ENCODE results near the gene CREB3L1. TPM values are rescaled to one million over a fixed set of nuclear protein-coding genes. Genes with fewer than 3 reads are reported as not detected.
A peak's percentile ranks its signal among the peaks of the same experiment; 100 is the strongest.

CREB3L1 gene
- total and polyA plus RNA-seq, 2 donors (not counting 3 experiments of a cell fraction or from before 2014, with no cell fraction given) = 0.23 to 0.84 TPM

DNA sequence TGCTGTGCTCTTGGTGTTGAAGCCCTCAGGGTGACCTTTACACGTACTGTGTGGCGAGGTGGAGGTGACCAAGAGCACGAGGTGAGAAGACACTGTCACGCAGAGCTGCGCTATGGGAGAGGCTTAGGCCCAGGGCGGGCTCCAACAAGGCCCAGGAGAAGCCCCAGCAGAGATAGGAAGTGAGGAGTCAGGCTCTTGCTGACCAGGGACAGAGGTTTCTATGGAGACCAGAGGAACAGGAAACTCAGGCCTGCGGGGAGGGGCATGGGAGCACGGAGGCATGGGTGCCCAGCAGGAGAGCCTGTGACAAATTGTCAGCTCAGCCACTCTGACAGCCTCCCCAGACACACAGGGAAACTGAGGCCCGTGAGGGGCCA, 85.6 kb downstream of the CREB3L1 start:
- intact Hi-C loops (cut with micrococcal nuclease) = loop anchor here (1.0 kb wide), 2 partner anchors 11 to 16 kb away; partner anchors contain the start of gene DGKZ
- Histone ChIP-seq H2AFZ (ENCODE audit: low read depth, low read length) (no peak overlapping the region), H3K4me2 (ENCODE audit: insufficient read depth, low read length) (peak overlapping the region; percentile 32), H3K4me1 (ENCODE audit: control insufficient read depth, extremely low read depth, insufficient read depth, low read length) (peaks cover 34% of the 10 kb centered on the region), H3K9me3 (replicated peaks; ENCODE audit: control insufficient read depth, insufficient read depth, low read length) (no peaks in the 10 kb centered on the region), H3K4me3 (replicated peaks in 1 of 3; ENCODE audit: insufficient read depth in 1 of 3, low read depth in 1 of 3, low read length in 3 of 3) (no peak overlapping the region), H3K9me1 (replicated peaks; ENCODE audit: control insufficient read depth, extremely low read depth, insufficient read depth, low read length) (no peaks in the 10 kb centered on the region), H4K20me1 (replicated peaks; ENCODE audit: control insufficient read depth, extremely low read depth, insufficient read depth, low read length) (no peaks in the 10 kb centered on the region), H3K9ac (replicated peaks; ENCODE audit: extremely low read depth, insufficient read depth, low read length) (peak overlapping the region; percentile 53), H3K27me3 (ENCODE audit: control insufficient read depth in 2 of 2, insufficient read depth in 2 of 2, low read length in 2 of 2) (no peaks in the 10 kb centered on the region), H3K27ac (ENCODE audit: insufficient read depth, low read depth, low read length) (peak overlapping the region; percentile 80), H3K79me2 (ENCODE audit: control insufficient read depth, insufficient read depth, low read length) (peaks cover 39% of the 10 kb centered on the region), H3K36me3 (ENCODE audit: control insufficient read depth in 2 of 2, extremely low read depth in 1 of 2, insufficient read depth in 2 of 2, low read length in 2 of 2) (no peaks in the 10 kb centered on the region)
- dilution Hi-C loops (cut with MboI; ENCODE audit: extremely low pct_ligation_motif_present, low sequenced_read_pairs) = no loop called here
- no TSS peak for BruUV-seq (replicated peaks)
- CTCF ChIA-PET = interaction anchor here (1.2 to 11.6 kb wide), 3 partner anchors 11 to 125 kb away, joined by 3 to 200 read pairs (median 9); partner anchors contain the start of gene DGKZ
- FAIRE-seq (peak; percentile 97), DNase-seq (ENCODE audit: low read depth, low spot score) (peak; percentile 77)
- POLR2A ChIA-PET = no interaction called here
- TF ChIP-seq POLR2A (IDR thresholded peaks at IDR 0.05; ENCODE audit: low read depth, low read length) (no peak), GATA2 (IDR thresholded peaks at IDR 0.05; ENCODE audit: insufficient read depth, insufficient read length, low read depth, low read length) (no peak), EZH2 (IDR thresholded peaks at IDR 0.05; ENCODE audit: borderline replicate concordance, low read depth, low read length, severe bottlenecking) (no peak), JUN (IDR thresholded peaks at IDR 0.05; ENCODE audit: borderline replicate concordance, insufficient read depth, insufficient read length, low read depth) (no peak), FOS (IDR thresholded peaks at IDR 0.05; ENCODE audit: borderline replicate concordance, insufficient read depth, low read length) (no peak), MYC (IDR thresholded peaks at IDR 0.05; ENCODE audit: low read depth, low read length) (no peak), POLR2AphosphoS5 (IDR thresholded peaks at IDR 0.05; ENCODE audit: insufficient read depth, low read depth, low read length) (no peak)
- TF ChIP-seq, protein P1, sequence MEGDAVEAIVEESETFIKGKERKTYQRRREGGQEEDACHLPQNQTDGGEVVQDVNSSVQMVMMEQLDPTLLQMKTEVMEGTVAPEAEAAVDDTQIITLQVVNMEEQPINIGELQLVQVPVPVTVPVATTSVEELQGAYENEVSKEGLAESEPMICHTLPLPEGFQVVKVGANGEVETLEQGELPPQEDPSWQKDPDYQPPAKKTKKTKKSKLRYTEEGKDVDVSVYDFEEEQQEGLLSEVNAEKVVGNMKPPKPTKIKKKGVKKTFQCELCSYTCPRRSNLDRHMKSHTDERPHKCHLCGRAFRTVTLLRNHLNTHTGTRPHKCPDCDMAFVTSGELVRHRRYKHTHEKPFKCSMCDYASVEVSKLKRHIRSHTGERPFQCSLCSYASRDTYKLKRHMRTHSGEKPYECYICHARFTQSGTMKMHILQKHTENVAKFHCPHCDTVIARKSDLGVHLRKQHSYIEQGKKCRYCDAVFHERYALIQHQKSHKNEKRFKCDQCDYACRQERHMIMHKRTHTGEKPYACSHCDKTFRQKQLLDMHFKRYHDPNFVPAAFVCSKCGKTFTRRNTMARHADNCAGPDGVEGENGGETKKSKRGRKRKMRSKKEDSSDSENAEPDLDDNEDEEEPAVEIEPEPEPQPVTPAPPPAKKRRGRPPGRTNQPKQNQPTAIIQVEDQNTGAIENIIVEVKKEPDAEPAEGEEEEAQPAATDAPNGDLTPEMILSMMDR (IDR thresholded peaks at IDR 0.05; ENCODE audit: extremely low read depth in 1 of 2, insufficient read depth in 1 of 2, low read depth in 1 of 2, low read length in 2 of 2) = no peak
- TF ChIP-seq, protein P2, sequence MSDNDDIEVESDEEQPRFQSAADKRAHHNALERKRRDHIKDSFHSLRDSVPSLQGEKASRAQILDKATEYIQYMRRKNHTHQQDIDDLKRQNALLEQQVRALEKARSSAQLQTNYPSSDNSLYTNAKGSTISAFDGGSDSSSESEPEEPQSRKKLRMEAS (IDR thresholded peaks at IDR 0.05; ENCODE audit: insufficient read depth, insufficient read length) = no peak

Data from endothelial cell of umbilical vein (primary cell).